ENCODE measurements around the gene FBXL15. TPM values are rescaled to one million over a fixed set of nuclear protein-coding genes. Genes with fewer than 3 reads are reported as not detected.

FBXL15 gene
- total and polyA plus RNA-seq, 12 donors, result 6.7 to 19.2 (median 10.2) TPM

DNA sequence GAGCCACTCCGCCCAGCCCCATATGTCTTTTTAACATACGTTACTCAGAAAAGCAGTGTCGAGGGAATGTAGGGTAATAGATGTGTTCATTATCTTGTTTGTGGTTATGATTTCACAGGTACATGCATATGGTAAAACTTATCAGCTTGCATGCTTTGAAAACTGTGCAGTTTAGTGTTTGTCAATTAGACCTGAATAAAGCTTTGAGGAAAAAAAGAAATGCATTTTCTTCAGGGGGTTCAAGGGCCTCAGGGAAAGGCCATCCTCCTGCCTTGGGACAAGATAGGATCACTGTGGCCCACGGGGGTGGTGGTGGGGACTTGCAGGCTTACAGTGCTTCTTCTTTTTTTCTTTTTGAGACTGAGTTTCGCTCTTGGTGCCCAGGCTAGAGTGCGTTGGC is 46.7 kb downstream of the FBXL15 start:
- H3K9me3 ChIP-seq, result no peaks in the 10 kb centered on the region
- no peaks in the 10 kb centered on the region for H3K27me3 ChIP-seq
- TF ChIP-seq, protein P1, sequence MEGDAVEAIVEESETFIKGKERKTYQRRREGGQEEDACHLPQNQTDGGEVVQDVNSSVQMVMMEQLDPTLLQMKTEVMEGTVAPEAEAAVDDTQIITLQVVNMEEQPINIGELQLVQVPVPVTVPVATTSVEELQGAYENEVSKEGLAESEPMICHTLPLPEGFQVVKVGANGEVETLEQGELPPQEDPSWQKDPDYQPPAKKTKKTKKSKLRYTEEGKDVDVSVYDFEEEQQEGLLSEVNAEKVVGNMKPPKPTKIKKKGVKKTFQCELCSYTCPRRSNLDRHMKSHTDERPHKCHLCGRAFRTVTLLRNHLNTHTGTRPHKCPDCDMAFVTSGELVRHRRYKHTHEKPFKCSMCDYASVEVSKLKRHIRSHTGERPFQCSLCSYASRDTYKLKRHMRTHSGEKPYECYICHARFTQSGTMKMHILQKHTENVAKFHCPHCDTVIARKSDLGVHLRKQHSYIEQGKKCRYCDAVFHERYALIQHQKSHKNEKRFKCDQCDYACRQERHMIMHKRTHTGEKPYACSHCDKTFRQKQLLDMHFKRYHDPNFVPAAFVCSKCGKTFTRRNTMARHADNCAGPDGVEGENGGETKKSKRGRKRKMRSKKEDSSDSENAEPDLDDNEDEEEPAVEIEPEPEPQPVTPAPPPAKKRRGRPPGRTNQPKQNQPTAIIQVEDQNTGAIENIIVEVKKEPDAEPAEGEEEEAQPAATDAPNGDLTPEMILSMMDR (IDR thresholded peaks at IDR 0.05), result no peak
- peak overlapping the region in 1 of 10 donors; percentile 76 for H3K27ac ChIP-seq
- peaks cover 0 to 42% (median 0%) of the 10 kb centered on the region in 9 donors for H3K4me1 ChIP-seq
- WGBS, 2 donors, result 83 to 93% methylated on average over 6 of the region's 6 CpGs
- no peak overlapping the region for H3K4me3 ChIP-seq
- intact Hi-C loops (cut with DNase I), result no loop called here
- ATAC-seq, result no peak
- peaks cover 0 to 7% (median 0%) of the 10 kb centered on the region in 9 donors for H3K36me3 ChIP-seq
- no peak for DNase-seq

DNA sequence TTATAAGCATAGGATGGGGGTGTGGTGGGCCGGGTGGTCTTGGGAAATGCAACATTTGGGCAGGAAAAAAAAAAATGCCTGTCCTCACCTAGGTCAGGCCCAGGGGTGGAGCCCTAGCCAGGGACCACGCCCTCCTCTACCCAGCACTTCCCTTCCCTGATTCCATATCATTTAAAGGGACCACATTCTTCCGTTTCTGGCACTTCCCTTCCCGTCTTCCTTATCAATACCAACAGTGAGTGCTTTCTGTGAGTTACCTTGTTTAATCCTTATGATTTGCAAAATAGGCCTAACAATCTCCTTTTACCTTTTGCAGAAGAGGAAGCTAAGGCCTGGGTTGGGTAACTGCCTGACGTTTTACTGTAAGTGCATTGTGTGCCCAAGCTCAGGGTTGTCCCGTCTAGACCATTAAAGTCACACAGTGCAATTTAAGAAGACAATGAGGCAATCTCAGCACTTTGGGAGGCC is 47.4 kb downstream of the FBXL15 start:
- DNase-seq (no peak), ATAC-seq (no peak)
- peak overlapping the region in 1 of 10 donors; percentile 76 for H3K27ac ChIP-seq
- intact Hi-C loops (cut with DNase I), result no loop called here
- H3K4me3 ChIP-seq, result no peak overlapping the region
- H3K9me3 ChIP-seq, result no peaks in the 10 kb centered on the region
- WGBS, 2 donors, result 62 to 65% methylated on average over 6 of the region's 6 CpGs
- TF ChIP-seq, protein P1 (IDR thresholded peaks at IDR 0.05), result no peak
- H3K4me1 ChIP-seq, result peaks cover 0 to 36% (median 0%) of the 10 kb centered on the region in 9 donors
- H3K36me3 ChIP-seq, result peaks cover 0 to 7% (median 0%) of the 10 kb centered on the region in 9 donors
- H3K27me3 ChIP-seq, result no peaks in the 10 kb centered on the region

DNA sequence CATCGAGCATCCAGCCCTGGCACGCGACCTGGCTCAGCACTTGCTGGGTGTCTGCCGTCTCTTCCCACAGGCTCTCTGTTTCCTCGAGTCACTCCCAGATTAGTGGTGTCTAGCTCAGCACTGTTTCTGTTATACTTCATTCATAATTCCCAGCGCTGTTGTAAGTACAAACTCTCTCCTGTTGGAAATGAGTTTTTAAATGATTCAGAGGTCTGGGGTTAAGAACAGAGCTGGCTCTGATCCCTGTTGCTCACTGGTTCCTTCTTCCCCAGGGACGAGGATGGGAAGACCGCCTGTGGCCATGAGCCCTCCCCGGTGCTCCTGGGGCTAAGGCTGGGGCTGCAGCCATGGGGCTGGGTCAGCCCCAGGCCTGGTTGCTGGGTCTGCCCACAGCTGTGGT is 48.0 kb downstream of the FBXL15 start:
- H3K4me3 ChIP-seq, result no peak overlapping the region
- intact Hi-C loops (cut with DNase I), result no loop called here
- no peaks in the 10 kb centered on the region for H3K9me3 ChIP-seq
- H3K36me3 ChIP-seq, result peaks cover 0 to 7% (median 0%) of the 10 kb centered on the region in 9 donors
- peaks cover 0 to 30% (median 0%) of the 10 kb centered on the region in 9 donors for H3K4me1 ChIP-seq
- peak overlapping the region in 1 of 10 donors; percentile 76 for H3K27ac ChIP-seq
- TF ChIP-seq, protein P1 (IDR thresholded peaks at IDR 0.05), result no peak
- H3K27me3 ChIP-seq, result no peaks in the 10 kb centered on the region
- no peak for DNase-seq
- WGBS, 2 donors, result 71 to 79% methylated on average over 9 of the region's 9 CpGs
- peak in 6 of 8 donors; percentile 16 to 53 (median 36) for ATAC-seq

DNA sequence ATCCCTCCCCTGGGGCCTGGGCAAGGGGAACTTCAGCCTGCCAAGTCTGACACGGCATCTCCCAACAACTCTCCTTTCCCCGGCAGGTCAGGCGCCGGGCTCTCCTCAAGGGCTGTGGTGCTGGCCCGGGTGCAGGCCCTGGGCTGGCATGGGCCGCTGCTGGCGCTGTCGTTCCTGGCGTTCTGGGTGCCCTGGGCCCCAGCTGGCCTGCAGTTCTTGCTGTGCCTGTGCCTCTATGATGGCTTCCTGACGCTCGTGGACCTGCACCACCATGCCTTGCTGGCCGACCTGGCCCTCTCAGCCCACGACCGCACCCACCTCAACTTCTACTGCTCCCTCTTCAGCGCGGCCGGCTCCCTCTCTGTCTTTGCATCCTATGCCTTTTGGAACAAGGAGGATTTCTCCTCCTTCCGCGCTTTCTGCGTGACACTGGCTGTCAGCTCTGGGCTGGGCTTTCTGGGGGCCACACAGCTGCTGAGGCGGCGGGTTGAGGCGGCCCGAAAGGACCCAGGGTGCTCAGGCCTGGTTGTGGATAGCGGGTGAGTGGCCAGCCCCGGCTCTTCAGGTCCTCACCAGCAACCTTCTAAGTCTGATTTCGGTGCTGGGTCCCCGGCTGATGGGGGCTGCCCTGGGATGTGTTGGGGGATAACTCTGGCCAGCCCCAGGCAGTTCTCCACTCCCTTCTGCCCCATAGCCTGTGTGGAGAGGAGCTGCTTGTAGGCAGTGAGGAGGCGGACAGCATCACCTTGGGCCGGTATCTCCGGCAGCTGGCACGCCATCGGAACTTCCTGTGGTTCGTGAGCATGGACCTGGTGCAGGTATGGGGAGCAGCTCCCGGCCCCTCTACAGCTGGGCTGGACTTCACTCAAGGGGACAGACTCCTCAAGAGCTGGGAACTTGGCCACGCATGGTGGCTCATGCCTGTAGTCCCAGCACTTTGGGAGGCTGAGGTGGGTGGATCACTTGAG is 50.2 kb downstream of the FBXL15 start:
- Histone ChIP-seq H3K27ac (no peak overlapping the region), H3K4me1 (peaks cover 0 to 29% (median 0%) of the 10 kb centered on the region in 9 donors), H3K9me3 (no peaks in the 10 kb centered on the region), H3K36me3 (peaks cover 0 to 7% (median 0%) of the 10 kb centered on the region in 9 donors), H3K27me3 (no peaks in the 10 kb centered on the region), H3K4me3 (no peak overlapping the region)
- DNase-seq (no peak), ATAC-seq (peak in 1 of 8 donors; percentile 25)
- intact Hi-C loops (cut with DNase I), result loop anchor here in 3 of 10 donors (10.0 kb wide), 3 partner anchors 46 to 236 kb away; partner anchors contain the start of genes FBXL15 (in 1 of the 3) and NFKB2 (in 1 of the 3)
- 92 to 95% methylated on average over 35 to 36 of the region's 36 CpGs for WGBS, 2 donors
- TF ChIP-seq, protein P1 (IDR thresholded peaks at IDR 0.05), result no peak

Small RNAs within 50 kb of the gene (microRNA-seq; reads per million reads assigned to microRNA genes)
- 171 to 985 reads per million in 2 donors for gene MIR146B

Other genes with a start within 250 kb of the FBXL15 start
- gene ELOVL3, start 194.5 kb upstream of the FBXL15 start, total RNA-seq, result under 1 TPM in 3 of 10 donors, not detected in 7; 0.22 to 0.45 (median 0.30) TPM
- under 1 TPM in 1 of 2 donors, not detected in 1; 0.23 TPM for gene ELOVL3, start 194.5 kb upstream of the FBXL15 start, polyA plus RNA-seq
- gene PITX3, start 179.3 kb upstream of the FBXL15 start, total RNA-seq, result 1 to 10 TPM in 4 of 10 donors, under 1 TPM in 6; 0.21 to 2.8 (median 0.86) TPM
- gene PITX3, start 179.3 kb upstream of the FBXL15 start, polyA plus RNA-seq, result 10 to 100 TPM in 1 of 2 donors, 1 to 10 TPM in 1; 1.8 to 10.4 TPM
- 10 to 100 TPM; 43.6 to 60.5 (median 50.7) TPM for gene GBF1, start 175.3 kb upstream of the FBXL15 start, total RNA-seq
- 10 to 100 TPM; 20.7 to 25.6 TPM for gene GBF1, start 175.3 kb upstream of the FBXL15 start, polyA plus RNA-seq
- 10 to 100 TPM in 9 of 10 donors, 1 to 10 TPM in 1; 9.9 to 40.0 (median 15.7) TPM for gene NFKB2, start 25.1 kb upstream of the FBXL15 start, total RNA-seq
- 10 to 100 TPM; 19.7 to 19.8 TPM for gene NFKB2, start 25.1 kb upstream of the FBXL15 start, polyA plus RNA-seq
- 1 to 10 TPM in 4 of 10 donors, under 1 TPM in 5, not detected in 1; 0.19 to 1.5 (median 0.61) TPM for gene PSD, start 2.1 kb upstream of the FBXL15 start, total RNA-seq
- gene PSD, start 2.1 kb upstream of the FBXL15 start, polyA plus RNA-seq, result under 1 TPM; 0.37 to 0.42 TPM
- 10 to 100 TPM; 65.7 to 84.3 (median 79.1) TPM for gene CUEDC2, start 11.7 kb downstream of the FBXL15 start, total RNA-seq
- gene CUEDC2, start 11.7 kb downstream of the FBXL15 start, polyA plus RNA-seq, result 10 to 100 TPM; 60.0 to 81.7 TPM
- not detected for gene C10orf95, start 30.7 kb downstream of the FBXL15 start, total RNA-seq
- not detected for gene C10orf95, start 30.7 kb downstream of the FBXL15 start, polyA plus RNA-seq
- 100 to 1,000 TPM in 8 of 10 donors, 10 to 100 TPM in 2; 90.1 to 138 (median 110) TPM for gene ACTR1A, start 81.9 kb downstream of the FBXL15 start, total RNA-seq
- 100 to 1,000 TPM; 102 to 113 TPM for gene ACTR1A, start 81.9 kb downstream of the FBXL15 start, polyA plus RNA-seq
- gene SUFU, start 83.1 kb downstream of the FBXL15 start, total RNA-seq, result 10 to 100 TPM in 1 of 10 donors, 1 to 10 TPM in 9; 5.7 to 10.1 (median 7.5) TPM
- gene SUFU, start 83.1 kb downstream of the FBXL15 start, polyA plus RNA-seq, result 1 to 10 TPM; 3.3 to 4.9 TPM
- 100 to 1,000 TPM in 4 of 10 donors, 10 to 100 TPM in 6; 82.6 to 147 (median 90.4) TPM for gene TRIM8, start 223.6 kb downstream of the FBXL15 start, total RNA-seq
- 10 to 100 TPM; 27.9 to 67.0 TPM for gene TRIM8, start 223.6 kb downstream of the FBXL15 start, polyA plus RNA-seq